HG02763 (cell line): ENCODE data around the gene VPS8.

Experiments used
- ATAC-seq: cut with Tn5 transposase; IDR thresholded peaks from one replicate; pipeline ENCODE4 v1.9.1; 2021; ENCODE audit warnings: mild to moderate bottlenecking, moderate library complexity; ENCODE audit not compliant: unreplicated experiment

Gene VPS8

DNA sequence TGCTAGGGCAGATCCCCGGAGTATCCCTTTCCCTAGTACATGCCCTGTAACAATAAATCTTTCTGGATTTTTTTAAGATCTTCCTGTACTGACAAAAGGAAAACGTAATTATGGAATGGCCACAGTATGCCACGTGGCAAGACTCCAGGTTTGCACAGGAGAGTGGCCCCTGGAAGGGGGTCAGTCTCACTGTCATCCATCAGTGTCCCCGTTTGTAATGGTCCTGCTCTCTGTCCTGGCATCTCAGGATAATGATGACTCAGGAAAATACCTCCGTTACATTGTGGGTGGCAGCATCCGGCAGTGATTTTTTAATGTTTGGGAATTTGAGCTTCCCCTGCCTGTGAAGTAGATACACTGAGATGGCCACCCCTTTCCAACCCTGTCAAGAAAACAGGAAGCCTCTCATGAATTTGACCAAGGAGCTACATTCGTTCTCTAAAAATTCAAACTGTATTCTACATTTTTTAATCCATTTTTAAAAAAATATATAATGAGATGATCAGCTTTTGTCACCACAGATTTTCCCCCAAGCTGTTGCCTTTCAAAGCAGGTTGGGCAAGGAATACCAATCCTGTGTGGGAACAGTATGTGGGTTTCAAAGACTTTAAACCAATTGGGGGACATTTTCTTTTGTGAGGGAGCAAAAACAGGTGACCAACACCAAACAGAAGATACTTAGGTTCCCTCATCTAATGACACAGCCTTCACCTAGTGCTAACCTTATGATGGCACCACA lies 230.5 kb downstream of the VPS8 start:
- no peak for ATAC-seq

DNA sequence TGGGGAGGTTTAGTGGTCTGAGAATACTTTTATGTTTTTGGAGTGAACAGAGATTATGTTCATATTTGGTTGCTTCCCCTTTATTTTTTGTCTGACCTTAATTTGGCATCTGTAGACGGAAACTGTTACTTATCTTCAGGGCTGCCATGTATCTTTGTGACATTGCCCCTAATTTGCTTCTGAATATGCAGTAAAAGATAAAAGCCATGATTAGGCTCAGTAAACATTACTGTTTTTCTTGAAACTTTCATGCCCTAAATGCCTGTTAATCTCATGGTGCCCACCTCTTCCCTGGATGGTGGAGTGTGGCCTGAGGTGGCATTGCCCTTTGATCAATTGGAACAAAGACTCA lies 234.2 kb downstream of the VPS8 start:
- ATAC-seq: no peak

DNA sequence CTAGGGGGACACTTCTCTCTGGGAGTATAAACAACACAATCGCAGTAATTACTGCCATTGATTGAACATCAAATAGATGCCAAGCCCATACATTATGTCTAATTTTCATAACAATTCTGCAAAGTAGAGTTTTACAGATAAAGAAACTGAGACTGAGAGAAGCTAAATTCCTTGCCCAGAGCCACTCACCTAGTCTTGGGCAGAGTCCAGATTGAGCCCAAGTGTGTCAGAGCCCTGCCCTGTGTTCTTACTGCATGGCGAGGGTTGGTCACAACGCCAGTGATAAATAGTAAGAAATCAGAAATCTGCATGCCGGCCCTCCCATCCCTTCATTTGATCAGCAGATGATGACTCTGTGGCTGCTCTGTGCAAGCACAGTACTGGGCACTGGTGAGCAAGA lies 234.6 kb downstream of the VPS8 start:
- no peak for ATAC-seq

DNA sequence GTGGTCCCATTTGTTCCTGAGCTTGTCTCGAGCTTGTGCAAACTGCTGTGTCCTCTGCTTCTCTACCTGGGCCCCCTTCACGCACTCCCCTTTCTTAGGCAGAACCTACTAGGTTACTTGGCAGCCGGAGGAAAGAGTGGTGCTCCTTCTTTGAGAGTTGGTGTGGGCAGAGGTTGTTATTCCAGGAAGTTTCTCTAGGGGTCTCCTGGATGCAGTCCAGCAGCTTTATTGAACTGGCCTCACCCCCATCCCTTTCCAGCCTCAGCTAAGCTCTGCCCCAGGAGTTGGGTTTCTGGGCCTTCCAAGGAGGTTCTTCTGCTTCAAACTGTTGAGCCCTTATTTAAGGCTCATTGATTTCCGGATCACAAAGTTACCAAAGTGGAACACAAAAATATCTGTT lies 237.7 kb downstream of the VPS8 start:
- no peak for ATAC-seq

DNA sequence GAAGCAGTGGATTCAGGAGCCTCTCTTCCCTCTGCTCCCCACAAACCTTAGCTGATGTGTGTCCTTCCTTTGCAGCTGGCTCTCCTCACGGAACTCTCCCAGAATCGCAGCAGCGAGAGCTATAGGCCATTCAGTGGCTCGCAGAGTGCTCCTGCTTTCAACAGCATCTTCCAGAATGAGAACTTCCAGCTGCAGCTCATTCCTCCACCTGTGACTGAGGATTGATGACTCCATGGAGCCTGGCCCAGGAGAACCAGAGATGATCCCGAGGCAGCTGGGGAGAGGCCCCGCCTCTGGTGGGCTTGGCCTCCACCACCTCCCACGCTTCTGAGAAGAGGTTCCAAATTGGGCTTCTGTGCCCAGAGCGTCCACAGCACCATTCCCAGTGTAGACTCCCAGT lies 239.8 kb downstream of the VPS8 start:
- no peak for ATAC-seq

DNA sequence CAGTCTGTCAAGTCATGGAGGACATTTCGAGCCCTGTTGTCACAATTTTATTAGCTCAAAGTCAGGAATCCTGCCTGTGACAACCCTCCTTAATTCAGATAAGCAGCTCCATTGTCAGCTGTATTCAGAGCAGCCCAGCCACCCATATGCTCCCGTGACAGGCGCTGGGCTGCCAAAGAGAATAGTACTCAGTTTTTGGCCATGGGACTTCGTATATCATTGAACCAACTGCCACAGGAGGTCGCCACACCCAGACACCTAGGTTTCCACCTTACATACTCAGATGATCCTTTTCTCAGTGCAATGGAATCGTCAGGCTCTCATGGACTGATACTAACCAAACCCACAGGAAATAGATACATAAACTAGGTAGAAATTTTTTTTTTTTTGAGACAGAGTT lies 240.7 kb downstream of the VPS8 start:
- ATAC-seq: no peak

DNA sequence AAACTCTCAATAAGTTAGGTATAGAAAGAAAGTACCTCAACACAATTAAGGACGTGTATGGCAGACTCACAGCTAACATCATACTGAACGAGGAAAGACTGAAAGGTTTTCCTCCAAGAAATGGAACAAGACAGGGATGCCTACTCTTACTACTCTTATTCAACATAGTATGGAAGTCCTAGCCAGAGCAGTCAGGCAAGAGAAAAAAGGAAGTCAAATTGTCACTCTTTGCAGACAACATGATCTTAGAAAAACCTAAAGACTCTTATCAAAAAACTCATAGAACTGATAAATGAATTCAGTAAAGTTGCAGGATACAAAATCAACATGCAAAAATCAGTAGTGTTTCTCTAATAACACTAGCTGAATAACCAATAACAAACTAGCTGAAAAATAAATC lies 244.9 kb downstream of the VPS8 start:
- no peak for ATAC-seq

DNA sequence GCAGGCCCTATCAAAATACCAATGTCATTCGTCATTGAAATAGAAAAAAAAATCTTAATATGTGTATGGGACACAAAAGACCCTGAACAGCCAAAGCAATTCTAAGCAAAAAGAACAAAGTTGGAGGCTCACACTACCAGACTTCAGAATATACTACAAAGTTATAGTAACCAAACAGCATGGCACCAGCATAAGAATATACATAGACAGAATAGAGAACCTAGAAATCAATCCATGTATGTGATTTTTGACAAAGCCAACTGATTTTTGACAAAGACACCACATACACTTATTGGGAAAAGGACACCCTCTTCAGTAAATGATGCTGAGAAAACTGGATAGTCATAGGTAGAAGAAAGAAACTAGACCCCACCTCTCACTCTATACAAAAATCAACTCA lies 245.9 kb downstream of the VPS8 start:
- ATAC-seq: no peak

DNA sequence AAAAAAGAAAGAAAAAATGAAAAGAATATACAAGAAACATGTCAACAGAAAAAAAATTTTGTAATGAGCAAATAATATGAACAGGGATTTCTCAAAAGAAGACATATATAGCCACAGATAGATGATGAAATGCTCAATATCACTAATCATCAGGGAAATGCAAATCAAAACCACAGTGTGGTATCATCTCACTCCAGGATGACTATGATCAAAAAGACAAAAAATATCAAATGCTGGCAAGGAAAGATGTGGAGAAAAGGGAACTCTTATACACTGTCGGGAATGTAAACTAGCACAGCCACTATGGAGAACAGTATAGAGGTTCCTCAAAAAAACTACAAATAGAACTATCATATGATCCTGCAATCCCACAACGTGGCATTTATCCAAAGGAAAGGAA lies 246.8 kb downstream of the VPS8 start:
- no peak for ATAC-seq

DNA sequence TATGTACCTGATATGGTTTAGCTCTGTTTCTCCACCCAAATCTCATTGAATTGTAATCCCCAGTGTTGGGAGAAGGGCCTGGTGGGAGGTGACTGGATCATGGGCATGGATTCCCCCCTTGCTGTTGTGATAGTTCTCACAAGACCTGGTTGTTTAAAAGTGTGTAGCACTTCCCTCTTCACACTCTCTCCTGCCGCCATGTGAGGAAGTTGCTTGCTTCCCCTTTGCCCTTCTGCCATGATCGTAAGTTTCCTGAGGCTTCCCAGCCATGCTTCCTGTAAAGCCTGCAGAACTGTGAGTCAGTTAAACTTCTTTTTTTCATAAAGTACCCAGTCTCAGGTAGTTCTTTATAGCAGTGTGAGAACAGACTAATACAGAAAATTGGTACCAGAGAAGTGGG lies 247.8 kb downstream of the VPS8 start:
- ATAC-seq: no peak

DNA sequence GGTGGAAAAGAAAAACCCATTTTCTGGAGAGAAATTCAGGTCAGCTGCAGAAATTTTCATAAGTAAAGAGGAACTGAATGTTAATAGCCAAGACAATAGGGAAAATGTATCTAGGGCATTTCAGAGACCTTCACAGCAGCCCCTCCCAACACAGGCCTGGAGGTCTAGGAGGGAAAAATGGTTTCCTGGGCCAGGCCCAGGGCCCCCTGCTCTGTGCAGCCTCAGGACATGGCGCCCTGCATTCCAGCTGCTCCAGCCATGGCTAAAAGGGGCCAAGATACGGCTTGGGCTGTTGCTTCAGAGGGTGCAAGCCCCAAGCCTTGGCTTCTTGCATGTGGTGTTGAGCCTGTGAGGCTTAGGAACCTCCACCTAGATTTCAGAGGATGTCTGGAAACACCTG lies 248.7 kb downstream of the VPS8 start:
- no peak for ATAC-seq

DNA sequence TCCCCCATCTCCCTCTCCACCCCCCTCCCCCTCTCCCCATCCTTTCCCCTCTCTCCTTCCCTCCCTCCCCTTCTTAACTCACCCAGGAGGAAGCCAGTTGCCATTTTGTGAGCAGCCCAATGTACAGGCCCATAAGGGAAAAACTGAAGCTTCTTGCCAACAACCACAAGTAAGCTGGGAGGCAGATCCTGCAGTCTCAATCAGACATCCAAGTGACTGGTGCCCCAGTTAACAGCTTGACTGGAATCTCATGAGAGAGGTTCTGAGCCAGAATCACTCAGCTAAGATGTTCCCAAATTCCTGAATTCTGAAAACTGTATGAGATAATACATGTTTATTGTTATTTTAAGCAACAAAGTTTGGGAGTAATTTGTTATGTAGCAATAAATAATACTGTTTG lies 250.2 kb downstream of the VPS8 start:
- no peak for ATAC-seq

DNA sequence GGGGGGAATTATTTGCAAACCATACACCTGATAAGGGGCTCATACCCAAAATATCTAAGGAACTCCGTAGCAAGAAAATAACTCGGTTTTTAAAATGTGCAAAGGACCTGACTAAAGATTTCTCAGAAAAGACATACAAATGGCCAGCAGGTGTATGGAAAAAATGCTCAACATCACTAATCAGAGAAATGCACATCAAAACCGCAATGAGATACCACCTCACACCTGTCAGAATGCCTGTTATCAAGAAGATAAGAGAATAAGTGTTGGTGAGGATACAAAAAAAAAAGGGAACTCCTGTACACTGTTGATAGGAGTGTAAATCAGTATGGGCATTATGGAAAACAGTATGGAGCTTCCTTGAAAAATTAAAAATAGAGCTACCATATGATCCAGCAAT lies 251.5 kb downstream of the VPS8 start:
- no peak for ATAC-seq

DNA sequence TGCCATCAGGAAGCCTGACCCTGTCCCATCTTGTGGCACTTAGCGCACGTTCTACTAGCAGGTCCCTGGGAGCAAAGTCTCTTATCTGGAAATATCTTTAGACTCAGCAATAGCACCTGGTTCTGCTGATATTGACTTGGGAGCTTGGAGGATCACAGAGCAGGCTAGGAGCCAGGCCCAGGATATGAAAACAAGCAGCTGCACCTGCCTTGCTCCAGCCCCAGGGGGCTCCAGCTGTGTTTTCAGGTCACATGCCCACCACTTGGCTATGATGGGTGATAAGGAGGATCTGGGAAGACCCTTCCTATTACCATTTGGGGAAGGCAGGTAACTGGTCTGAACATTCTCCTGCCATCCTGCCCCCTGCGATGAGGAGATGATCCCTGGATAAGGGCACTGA lies 253.1 kb downstream of the VPS8 start:
- no peak for ATAC-seq

DNA sequence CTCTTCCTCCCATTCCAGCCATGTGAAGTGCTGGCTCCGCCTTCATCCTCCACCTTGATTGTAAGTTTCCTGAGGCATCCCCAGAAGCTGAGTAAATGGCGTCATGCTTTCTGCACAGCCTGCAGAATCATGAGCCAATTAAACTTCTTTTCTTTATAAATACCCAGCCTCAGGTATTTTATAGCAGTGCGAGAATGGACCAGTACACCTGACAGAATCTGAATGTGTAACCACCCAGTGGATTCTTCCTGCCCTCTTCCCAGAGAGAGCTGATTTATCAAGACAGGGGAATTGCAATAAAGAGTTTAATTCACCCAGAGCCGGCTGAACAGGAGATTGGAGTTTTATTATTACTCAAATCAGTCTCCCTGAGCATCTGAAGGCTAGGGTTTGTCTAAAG lies 254.3 kb downstream of the VPS8 start:
- ATAC-seq: no peak

DNA sequence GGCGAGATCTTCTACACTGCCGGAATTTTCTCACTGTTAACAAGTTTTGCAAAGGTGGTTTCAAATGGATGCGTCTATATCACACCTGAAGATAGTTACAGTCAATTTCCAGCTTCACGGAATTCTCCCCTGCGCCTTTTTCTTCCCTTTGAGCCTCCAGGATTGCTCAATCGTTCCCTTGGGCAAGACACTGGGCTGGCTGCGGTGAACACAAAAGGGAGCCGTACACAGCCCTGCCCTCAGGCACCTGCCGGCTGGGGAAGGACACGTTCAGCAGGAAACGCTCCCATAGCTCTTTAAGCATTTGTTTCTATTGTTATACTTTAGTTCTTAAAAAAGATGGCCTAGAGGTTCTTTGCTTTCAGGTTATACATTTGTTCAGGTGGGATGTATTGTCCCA lies 255.2 kb downstream of the VPS8 start:
- ATAC-seq: no peak

DNA sequence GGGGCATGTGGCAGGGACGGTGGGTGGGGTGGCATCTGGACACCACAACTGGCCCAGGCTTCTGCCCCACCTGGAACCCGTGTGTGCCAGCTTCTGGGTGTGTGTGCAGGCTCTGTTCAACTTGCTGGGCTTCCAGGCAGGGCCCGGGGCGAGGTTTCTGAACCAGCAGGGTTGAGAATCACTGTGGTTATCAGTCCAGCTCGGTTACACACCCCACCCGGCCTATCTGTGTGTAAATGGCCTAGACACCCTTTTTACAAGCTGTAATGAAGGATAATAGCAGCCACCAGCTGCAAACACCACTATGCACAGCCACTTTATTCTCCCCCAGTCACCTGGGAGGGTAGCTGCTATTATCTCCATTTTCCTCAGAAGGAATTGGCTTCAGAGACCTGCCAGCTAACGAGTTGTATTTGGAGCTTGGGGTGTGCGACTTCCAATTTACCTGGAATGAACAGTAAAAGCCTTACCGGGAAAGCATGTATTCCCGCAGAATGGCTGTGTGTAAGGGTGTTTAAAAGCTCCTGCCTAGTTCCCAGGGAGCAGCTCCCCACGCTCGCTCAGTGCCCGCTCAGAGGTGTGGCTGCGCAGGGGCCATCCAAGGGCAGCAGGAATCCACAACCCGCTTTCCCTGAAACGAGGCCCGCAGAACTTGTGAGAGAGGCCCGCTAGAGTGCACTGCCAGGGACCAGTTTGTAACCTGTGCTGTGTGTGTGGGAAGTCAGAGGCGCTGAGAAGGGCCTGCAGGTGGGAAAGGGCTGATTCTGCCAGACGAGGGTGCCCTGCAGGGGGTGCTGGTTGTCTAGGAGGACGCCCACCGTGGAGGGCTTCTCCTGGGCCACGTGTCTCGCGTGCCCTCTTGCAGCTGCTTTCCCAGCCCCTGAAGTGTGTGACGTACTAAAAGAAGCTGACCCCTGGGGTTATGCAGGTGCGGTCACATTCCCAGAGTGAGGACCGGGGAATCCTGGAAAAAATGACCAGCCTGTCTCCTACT lies 257.4 kb downstream of the VPS8 start:
- no peak for ATAC-seq

DNA sequence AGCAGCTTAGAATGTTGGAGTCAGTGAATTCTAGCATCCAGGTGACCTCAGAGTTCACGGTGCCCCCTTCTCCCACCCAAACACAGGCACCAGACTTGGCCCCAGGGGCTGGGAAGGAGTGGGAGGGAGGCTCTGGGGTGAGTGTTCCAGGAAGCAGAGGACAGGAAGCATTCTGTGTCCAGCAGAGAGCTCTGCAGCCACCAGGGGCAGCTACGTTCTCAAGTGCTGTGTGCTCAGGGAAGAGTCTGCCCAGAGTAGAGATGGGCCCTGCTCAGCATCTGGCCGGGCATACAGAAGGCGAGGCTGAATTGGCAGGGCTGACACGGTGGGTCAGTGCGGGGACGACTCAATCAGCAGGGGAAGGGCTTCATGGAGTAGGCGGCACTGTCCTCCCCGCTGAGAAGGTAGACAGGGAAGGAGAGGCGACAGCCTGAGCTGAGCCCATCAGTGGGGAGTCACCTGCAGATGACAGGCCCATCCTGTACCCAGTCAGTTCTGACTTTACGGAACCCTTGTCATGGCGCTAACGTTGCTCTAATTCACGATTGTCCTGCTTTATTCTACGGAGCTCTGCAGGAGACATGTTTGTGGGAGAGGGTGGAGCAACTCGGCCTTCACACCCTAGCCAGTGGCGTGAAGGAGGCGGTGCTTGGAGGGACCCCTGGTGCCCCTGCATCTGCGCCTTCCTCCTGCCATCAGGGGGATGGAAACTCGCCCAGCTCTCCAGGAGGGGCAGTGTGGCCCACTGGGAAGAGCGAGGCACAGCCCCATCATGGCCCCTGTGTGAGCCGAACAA lies 258.7 kb downstream of the VPS8 start:
- no peak for ATAC-seq

DNA sequence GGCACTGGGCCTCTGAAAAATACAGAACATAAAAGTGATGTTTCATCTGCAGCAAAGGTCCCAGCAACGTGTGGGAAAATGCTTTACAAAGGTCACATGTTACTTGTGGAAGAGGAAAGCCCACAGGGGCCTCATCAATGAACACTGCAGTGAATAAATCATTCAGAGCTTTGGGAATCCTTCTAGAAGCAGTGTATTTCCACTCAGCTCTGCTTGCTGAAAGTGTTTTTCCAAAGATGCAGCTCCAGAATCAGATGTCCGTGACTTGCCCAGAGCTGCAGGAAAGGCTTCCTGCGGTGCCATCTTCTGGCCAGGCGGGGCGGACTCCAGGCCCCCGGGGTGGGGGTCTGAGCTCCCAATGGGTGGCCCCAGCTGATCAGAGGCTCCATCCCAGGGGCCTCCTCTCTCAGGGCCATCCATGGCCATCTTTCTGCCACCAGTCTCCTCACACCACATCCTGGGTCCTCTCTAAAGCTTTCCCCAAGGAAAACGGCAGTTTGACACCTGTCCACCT lies 259.4 kb downstream of the VPS8 start:
- ATAC-seq: no peak

DNA sequence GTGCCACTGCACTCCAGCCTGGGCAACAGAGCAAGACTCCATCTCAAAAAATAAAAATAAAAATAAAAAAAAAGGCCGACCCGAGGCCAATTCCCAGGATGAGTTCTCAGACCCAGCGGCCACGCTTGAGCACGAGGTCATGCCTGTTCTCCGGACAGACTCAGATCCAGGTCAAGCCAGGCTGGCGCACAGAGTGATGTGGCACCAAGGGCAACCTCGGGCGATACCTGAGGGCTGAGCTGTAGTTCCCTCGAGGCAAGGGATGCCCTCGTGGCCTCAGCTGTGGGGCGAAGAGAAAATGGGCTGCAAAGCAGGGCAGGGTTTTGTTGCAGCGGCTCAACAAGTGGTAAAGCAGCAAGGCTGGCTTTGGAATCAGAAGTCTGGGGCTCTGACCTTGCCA lies 263.6 kb downstream of the VPS8 start:
- ATAC-seq: no peak

DNA sequence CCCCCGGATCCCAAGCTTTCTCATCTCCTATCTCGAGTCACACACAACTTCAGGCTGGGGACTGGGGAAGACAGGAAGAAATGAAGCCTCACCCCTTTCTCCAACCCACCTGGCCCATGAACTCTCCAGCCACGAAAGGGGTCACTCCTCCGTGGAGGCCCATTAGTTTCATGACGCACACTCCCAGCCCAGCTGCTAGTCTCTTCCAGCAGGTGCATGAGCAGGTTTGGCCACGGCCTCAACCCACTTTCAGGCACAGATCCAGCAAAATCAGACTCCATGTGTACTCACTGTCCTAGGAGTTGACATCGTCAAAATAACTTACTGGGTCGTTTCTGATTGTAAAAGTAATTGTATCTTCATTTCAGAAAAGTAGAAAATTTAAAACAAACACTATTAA lies 264.3 kb downstream of the VPS8 start:
- no peak for ATAC-seq
